Neural progenitor cell (in vitro differentiated cells): ENCODE results near the gene WWOX.

Source experiments
- CTCF ChIP-seq: fragments of 200-600 bp; sonication (generic); IDR thresholded peaks from 2 replicates; pipeline ENCODE4 v1.5.1; 2017; ENCODE audit warnings: antibody characterized with exemption, mild to moderate bottlenecking
- EZH2 ChIP-seq: fragments of 200-600 bp; sonication (generic); IDR thresholded peaks from 2 replicates; pipeline ENCODE4 v1.6.1; 2017; ENCODE audit warnings: antibody characterized with exemption, mild to moderate bottlenecking, moderate library complexity

- TF ChIP-seq EZH2 = no peak
- TF ChIP-seq CTCF = no peak
These were observed 943.4 kb downstream of the WWOX start for GRCh38 chr16:79042886-79043285.
